ENCODE results near the gene TMOD2. TPM values are rescaled to one million over a fixed set of nuclear protein-coding genes. Genes with fewer than 3 reads are reported as not detected.

The TMOD2 gene
- total RNA-seq, 1 experiment from 2014 or later, result 4.3 TPM

- no peak for DNase-seq (ENCODE audit: low read depth in 1 of 2, low spot score in 2 of 2)
- H3K4me1 ChIP-seq (replicated peaks), result no peaks in the 10 kb centered on the region
- no peak overlapping the region for H3K27ac ChIP-seq
Observed at GRCh38 chr15:51798281-51798680, 46.9 kb downstream of the TMOD2 start.

GRCh38 chr15:51799282-51800252 lies 48.2 kb downstream of the TMOD2 start:
- H3K4me1 ChIP-seq (replicated peaks), result no peaks in the 10 kb centered on the region
- no peaks in the 10 kb centered on the region for H3K9me3 ChIP-seq (replicated peaks)
- no peak overlapping the region for H3K27ac ChIP-seq
- no peaks in the 10 kb centered on the region for H3K36me3 ChIP-seq
- H3K27me3 ChIP-seq (replicated peaks), result no peaks in the 10 kb centered on the region
- no peak overlapping the region for H3K4me3 ChIP-seq
- no peak for DNase-seq (ENCODE audit: low read depth in 1 of 2, low spot score in 2 of 2)

More at GRCh38 chr15:51798281-51798680, 46.9 kb downstream of the TMOD2 start:
- Histone ChIP-seq H3K27me3 (replicated peaks) (no peaks in the 10 kb centered on the region), H3K36me3 (no peaks in the 10 kb centered on the region), H3K4me3 (no peak overlapping the region), H3K9me3 (replicated peaks) (no peaks in the 10 kb centered on the region)

- no peak for DNase-seq (ENCODE audit: low read depth in 1 of 2, low spot score in 2 of 2)
- no peak overlapping the region for H3K4me3 ChIP-seq
- H3K27me3 ChIP-seq (replicated peaks), result no peaks in the 10 kb centered on the region
- no peaks in the 10 kb centered on the region for H3K36me3 ChIP-seq
- H3K4me1 ChIP-seq (replicated peaks), result no peaks in the 10 kb centered on the region
- no peak overlapping the region for H3K27ac ChIP-seq
- no peaks in the 10 kb centered on the region for H3K9me3 ChIP-seq (replicated peaks)
Observed at GRCh38 chr15:51801391-51801835, 50.0 kb downstream of the TMOD2 start.

- no peaks in the 10 kb centered on the region for H3K9me3 ChIP-seq (replicated peaks)
- no peak overlapping the region for H3K4me3 ChIP-seq
- H3K27ac ChIP-seq, result no peak overlapping the region
- DNase-seq (ENCODE audit: low read depth in 1 of 2, low spot score in 2 of 2), result no peak
- H3K4me1 ChIP-seq (replicated peaks), result no peaks in the 10 kb centered on the region
- no peaks in the 10 kb centered on the region for H3K27me3 ChIP-seq (replicated peaks)
- no peaks in the 10 kb centered on the region for H3K36me3 ChIP-seq
Observed at GRCh38 chr15:51802593-51802992, 51.2 kb downstream of the TMOD2 start.

- Histone ChIP-seq H3K27ac (no peak overlapping the region), H3K4me3 (no peak overlapping the region), H3K9me3 (replicated peaks) (no peaks in the 10 kb centered on the region), H3K4me1 (replicated peaks) (no peaks in the 10 kb centered on the region), H3K36me3 (no peaks in the 10 kb centered on the region), H3K27me3 (replicated peaks) (no peaks in the 10 kb centered on the region)
- DNase-seq (ENCODE audit: low read depth in 1 of 2, low spot score in 2 of 2), result no peak
Observed at GRCh38 chr15:51803965-51804364, 52.6 kb downstream of the TMOD2 start.

- no peak for DNase-seq (ENCODE audit: low read depth in 1 of 2, low spot score in 2 of 2)
- no peaks in the 10 kb centered on the region for H3K36me3 ChIP-seq
- H3K4me3 ChIP-seq, result no peak overlapping the region
- H3K4me1 ChIP-seq (replicated peaks), result no peaks in the 10 kb centered on the region
- H3K27ac ChIP-seq, result no peak overlapping the region
- no peaks in the 10 kb centered on the region for H3K9me3 ChIP-seq (replicated peaks)
- H3K27me3 ChIP-seq (replicated peaks), result no peaks in the 10 kb centered on the region
Observed at GRCh38 chr15:51806123-51806522, 54.7 kb downstream of the TMOD2 start.

GRCh38 chr15:51809457-51809856 lies 58.1 kb downstream of the TMOD2 start:
- DNase-seq (ENCODE audit: low read depth in 1 of 2, low spot score in 2 of 2), result no peak
- H3K4me3 ChIP-seq, result no peak overlapping the region
- H3K27ac ChIP-seq, result no peak overlapping the region
- H3K9me3 ChIP-seq (replicated peaks), result no peaks in the 10 kb centered on the region
- no peaks in the 10 kb centered on the region for H3K4me1 ChIP-seq (replicated peaks)
- H3K27me3 ChIP-seq (replicated peaks), result no peaks in the 10 kb centered on the region
- H3K36me3 ChIP-seq, result no peaks in the 10 kb centered on the region

GRCh38 chr15:51812598-51812997 lies 61.2 kb downstream of the TMOD2 start:
- Histone ChIP-seq H3K4me1 (replicated peaks) (no peaks in the 10 kb centered on the region), H3K9me3 (replicated peaks) (no peaks in the 10 kb centered on the region), H3K36me3 (no peaks in the 10 kb centered on the region), H3K4me3 (no peak overlapping the region), H3K27ac (no peak overlapping the region), H3K27me3 (replicated peaks) (no peaks in the 10 kb centered on the region)
- no peak for DNase-seq (ENCODE audit: low read depth in 1 of 2, low spot score in 2 of 2)

GRCh38 chr15:51814606-51815005 lies 63.2 kb downstream of the TMOD2 start:
- Histone ChIP-seq H3K4me1 (replicated peaks) (no peaks in the 10 kb centered on the region), H3K27ac (no peak overlapping the region), H3K4me3 (no peak overlapping the region), H3K9me3 (replicated peaks) (no peaks in the 10 kb centered on the region), H3K27me3 (replicated peaks) (no peaks in the 10 kb centered on the region; the same call in 1 of the 2 replicates), H3K36me3 (no peaks in the 10 kb centered on the region)
- no peak for DNase-seq (ENCODE audit: low read depth in 1 of 2, low spot score in 2 of 2)

GRCh38 chr15:51816611-51817010 lies 65.2 kb downstream of the TMOD2 start:
- no peak overlapping the region for H3K27ac ChIP-seq
- H3K4me1 ChIP-seq (replicated peaks), result no peaks in the 10 kb centered on the region
- no peak for DNase-seq (ENCODE audit: low read depth in 1 of 2, low spot score in 2 of 2)
- H3K4me3 ChIP-seq, result no peak overlapping the region
- H3K27me3 ChIP-seq (replicated peaks), result no peaks in the 10 kb centered on the region; the same call in 1 of the 2 replicates
- peaks cover 6% of the 10 kb centered on the region for H3K9me3 ChIP-seq (replicated peaks)
- no peaks in the 10 kb centered on the region for H3K36me3 ChIP-seq

- no peak for DNase-seq (ENCODE audit: low read depth in 1 of 2, low spot score in 2 of 2)
- Histone ChIP-seq H3K36me3 (no peaks in the 10 kb centered on the region), H3K4me3 (no peak overlapping the region), H3K4me1 (replicated peaks) (no peaks in the 10 kb centered on the region), H3K27me3 (replicated peaks) (no peaks in the 10 kb centered on the region; the same call in 1 of the 2 replicates), H3K27ac (no peak overlapping the region), H3K9me3 (replicated peaks) (peaks cover 7% of the 10 kb centered on the region)
Observed at GRCh38 chr15:51818150-51818549, 66.8 kb downstream of the TMOD2 start.

GRCh38 chr15:51825698-51826097 lies 74.3 kb downstream of the TMOD2 start:
- DNase-seq (ENCODE audit: low read depth in 1 of 2, low spot score in 2 of 2), result no peak
- Histone ChIP-seq H3K27me3 (replicated peaks) (no peaks in the 10 kb centered on the region), H3K4me3 (no peak overlapping the region)

GRCh38 chr15:51828621-51829375 lies 77.4 kb downstream of the TMOD2 start:
- peak overlapping the region; percentile 82 for H3K27ac ChIP-seq
- H3K27me3 ChIP-seq (replicated peaks), result no peaks in the 10 kb centered on the region
- H3K4me1 ChIP-seq (replicated peaks), result peaks cover 30% of the 10 kb centered on the region
- peaks cover 10% of the 10 kb centered on the region for H3K36me3 ChIP-seq
- DNase-seq (ENCODE audit: low read depth in 1 of 2, low spot score in 2 of 2), result peak in 1 of 2 experiments; percentile 23
- peak overlapping the region; percentile 92; the same call in 1 of the 2 replicates for H3K4me3 ChIP-seq
- no peaks in the 10 kb centered on the region for H3K9me3 ChIP-seq (replicated peaks)

More at GRCh38 chr15:51825698-51826097, 74.3 kb downstream of the TMOD2 start:
- H3K36me3 ChIP-seq, result peaks cover 7% of the 10 kb centered on the region
- peaks cover 15% of the 10 kb centered on the region for H3K4me1 ChIP-seq (replicated peaks)
- peaks cover 7% of the 10 kb centered on the region for H3K9me3 ChIP-seq (replicated peaks)
- no peak overlapping the region for H3K27ac ChIP-seq
